WTC11 (cell line): ENCODE results near the gene ZNF423. TPM values are rescaled to one million over a fixed set of nuclear protein-coding genes. Genes with fewer than 3 reads are reported as not detected.
A peak's percentile ranks its signal among the peaks of the same experiment; 100 is the strongest.

ENCODE experiments used
- ATAC-seq: fragments of 200-7000 bp; cut with Tn5 transposase; 2 replicates; pipeline ENCODE4 v1.10.0; 2021; ENCODE audit warnings: mild to moderate bottlenecking, moderate library complexity
- CTCF ChIA-PET: fragments of 300-600 bp; sonication (Branson Sonifier 250); formaldehyde crosslinking; loops from one replicate; lab custom pipeline; 2021; ENCODE audit warnings: antibody characterized with exemption; lab: Charles Lee
- POLR2A ChIA-PET: fragments of 350-600 bp; sonication (Branson Sonifier 250); formaldehyde crosslinking; loops from one replicate; lab custom pipeline; 2021; ENCODE audit warnings: antibody characterized with exemption; lab: Charles Lee
- DNase-seq: peaks from one replicate; pipeline ENCODE4 v3.0.0; 2021; ENCODE audit warnings: low spot score
- H3K27ac Mint-ChIP-seq: 2 replicates; pipeline ENCODE4 v1.8.0; 2021; ENCODE audit warnings: mixed read lengths
- H3K27me3 Mint-ChIP-seq: 2 replicates; pipeline ENCODE4 v1.8.0; 2021; ENCODE audit warnings: low read depth, mild to moderate bottlenecking, moderate library complexity, mixed read lengths
- H3K36me3 Mint-ChIP-seq: 2 replicates; pipeline ENCODE4 v1.8.0; 2021; ENCODE audit warnings: mixed read lengths
- H3K4me1 Mint-ChIP-seq: 2 replicates; pipeline ENCODE4 v1.8.0; 2022; ENCODE audit warnings: mixed read lengths
- H3K4me3 Mint-ChIP-seq: 2 replicates; pipeline ENCODE4 v1.8.0; 2021; ENCODE audit warnings: mild to moderate bottlenecking, moderate library complexity, mixed read lengths
- H3K9me3 Mint-ChIP-seq: 2 replicates; pipeline ENCODE4 v1.8.0; 2021; ENCODE audit warnings: mixed read lengths
- CBFB ChIP-seq: sonication (generic); formaldehyde crosslinking; IDR thresholded peaks from 2 replicates; pipeline ENCODE4 v1.8.1; 2022; ENCODE audit warnings: mild to moderate bottlenecking, low read depth, missing genetic modification reagents
- CDX4 ChIP-seq: fragments of 250-450 bp; sonication (Bioruptor Pico); IDR thresholded peaks from 2 replicates; pipeline ENCODE4 v1.9.0; 2021; ENCODE audit warnings: moderate library complexity, mild to moderate bottlenecking, inconsistent platforms, borderline replicate concordance
- E2F1 ChIP-seq: sonication (generic); formaldehyde crosslinking; IDR thresholded peaks from 2 replicates; pipeline ENCODE4 v1.8.0; 2022; ENCODE audit warnings: mild to moderate bottlenecking, missing genetic modification reagents
- ELF4 ChIP-seq: sonication (generic); formaldehyde crosslinking; IDR thresholded peaks from 2 replicates; pipeline ENCODE4 v1.8.1; 2022; ENCODE audit warnings: low read depth, mild to moderate bottlenecking, moderate library complexity, missing genetic modification reagents
- EMX1 ChIP-seq: fragments of 250-450 bp; sonication (Bioruptor Pico); IDR thresholded peaks from 2 replicates; pipeline ENCODE4 v1.8.0; 2021; ENCODE audit warnings: mild to moderate bottlenecking
- ERG ChIP-seq: fragments of 250-450 bp; sonication (Bioruptor Pico); IDR thresholded peaks from 2 replicates; pipeline ENCODE4 v1.8.0; 2021; ENCODE audit warnings: mild to moderate bottlenecking
- ETV6 ChIP-seq: sonication (generic); formaldehyde crosslinking; IDR thresholded peaks from 2 replicates; pipeline ENCODE4 v1.8.1; 2022; ENCODE audit warnings: mild to moderate bottlenecking, missing genetic modification reagents
- JAZF1 ChIP-seq: fragments of 250-450 bp; sonication (Bioruptor Pico); IDR thresholded peaks from 2 replicates; pipeline ENCODE4 v1.9.0; 2021; ENCODE audit warnings: moderate library complexity, mild to moderate bottlenecking, inconsistent platforms
- JUN ChIP-seq: sonication (generic); formaldehyde crosslinking; IDR thresholded peaks from 2 replicates; pipeline ENCODE4 v1.8.0; 2023; ENCODE audit warnings: mild to moderate bottlenecking, missing genetic modification reagents
- NR3C1 ChIP-seq: sonication (generic); formaldehyde crosslinking; conservative IDR thresholded peaks from 2 replicates; pipeline ENCODE4 v1.8.1; 2023; ENCODE audit warnings: low read depth, mild to moderate bottlenecking, missing genetic modification reagents
- USF2 ChIP-seq: sonication (generic); formaldehyde crosslinking; IDR thresholded peaks from 2 replicates; pipeline ENCODE4 v1.8.1; 2023; ENCODE audit warnings: mild to moderate bottlenecking, missing genetic modification reagents, moderate library complexity
- ZNF121 ChIP-seq: sonication (generic); formaldehyde crosslinking; IDR thresholded peaks from 2 replicates; pipeline ENCODE4 v1.8.0; 2023; ENCODE audit warnings: missing genetic modification reagents
- ZNF532 ChIP-seq: fragments of 250-450 bp; sonication (Bioruptor Pico); IDR thresholded peaks from 2 replicates; pipeline ENCODE4 v1.9.0; 2021; ENCODE audit warnings: mild to moderate bottlenecking, borderline replicate concordance
- total RNA-seq: library from RNA; stranded (reverse); gene quantifications from 3 replicates; pipeline ENCODE4 v1.2.3, GENCODE V29; 2021
- TF ChIP-seq, protein P1 (sequence below): sonication (generic); formaldehyde crosslinking; conservative IDR thresholded peaks from 2 replicates; pipeline ENCODE4 v1.8.1; 2023; ENCODE audit warnings: mild to moderate bottlenecking, low read depth, missing genetic modification reagents, moderate library complexity
- TF ChIP-seq, protein P2 (sequence below): sonication (generic); formaldehyde crosslinking; IDR thresholded peaks from 2 replicates; pipeline ENCODE4 v1.8.0; 2022; ENCODE audit warnings: mild to moderate bottlenecking, missing genetic modification reagents
- TF ChIP-seq, protein P3 (sequence below): sonication (generic); formaldehyde crosslinking; IDR thresholded peaks from 2 replicates; pipeline ENCODE4 v1.8.1; 2023; ENCODE audit warnings: mild to moderate bottlenecking, moderate library complexity, missing genetic modification reagents

The ZNF423 gene
- total RNA-seq, 1 experiment from 2014 or later, result 38.8 TPM

- CTCF ChIA-PET, result no interaction called here
- Mint-ChIP-seq H3K27ac (no peak overlapping the region), H3K36me3 (no peaks in the 10 kb centered on the region), H3K4me3 (no peak overlapping the region), H3K27me3 (no peaks in the 10 kb centered on the region), H3K9me3 (no peaks in the 10 kb centered on the region), H3K4me1 (peaks cover 51% of the 10 kb centered on the region)
- peak; percentile 67 for DNase-seq
- TF ChIP-seq CDX4 (CRISPR knock-in tag) (no peak), EMX1 (CRISPR knock-in tag) (no peak), ZNF532 (CRISPR knock-in tag) (no peak), ERG (CRISPR knock-in tag) (no peak), ZNF121 (CRISPR knock-in tag) (peak; percentile 64; the same call in 1 of the 2 replicates), ETV6 (0 out of 2 replicates have a peak, but pooled peaks have one; percentile 16), ELF4 (CRISPR knock-in tag) (no peak), USF2 (CRISPR knock-in tag) (no peak), CBFB (no peak), E2F1 (CRISPR knock-in tag) (no peak), JAZF1 (no peak), JUN (CRISPR knock-in tag) (no peak), NR3C1 (CRISPR knock-in tag) (no peak)
- TF ChIP-seq, protein P1, sequence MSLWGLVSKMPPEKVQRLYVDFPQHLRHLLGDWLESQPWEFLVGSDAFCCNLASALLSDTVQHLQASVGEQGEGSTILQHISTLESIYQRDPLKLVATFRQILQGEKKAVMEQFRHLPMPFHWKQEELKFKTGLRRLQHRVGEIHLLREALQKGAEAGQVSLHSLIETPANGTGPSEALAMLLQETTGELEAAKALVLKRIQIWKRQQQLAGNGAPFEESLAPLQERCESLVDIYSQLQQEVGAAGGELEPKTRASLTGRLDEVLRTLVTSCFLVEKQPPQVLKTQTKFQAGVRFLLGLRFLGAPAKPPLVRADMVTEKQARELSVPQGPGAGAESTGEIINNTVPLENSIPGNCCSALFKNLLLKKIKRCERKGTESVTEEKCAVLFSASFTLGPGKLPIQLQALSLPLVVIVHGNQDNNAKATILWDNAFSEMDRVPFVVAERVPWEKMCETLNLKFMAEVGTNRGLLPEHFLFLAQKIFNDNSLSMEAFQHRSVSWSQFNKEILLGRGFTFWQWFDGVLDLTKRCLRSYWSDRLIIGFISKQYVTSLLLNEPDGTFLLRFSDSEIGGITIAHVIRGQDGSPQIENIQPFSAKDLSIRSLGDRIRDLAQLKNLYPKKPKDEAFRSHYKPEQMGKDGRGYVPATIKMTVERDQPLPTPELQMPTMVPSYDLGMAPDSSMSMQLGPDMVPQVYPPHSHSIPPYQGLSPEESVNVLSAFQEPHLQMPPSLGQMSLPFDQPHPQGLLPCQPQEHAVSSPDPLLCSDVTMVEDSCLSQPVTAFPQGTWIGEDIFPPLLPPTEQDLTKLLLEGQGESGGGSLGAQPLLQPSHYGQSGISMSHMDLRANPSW, result no peak
- TF ChIP-seq, protein P2, sequence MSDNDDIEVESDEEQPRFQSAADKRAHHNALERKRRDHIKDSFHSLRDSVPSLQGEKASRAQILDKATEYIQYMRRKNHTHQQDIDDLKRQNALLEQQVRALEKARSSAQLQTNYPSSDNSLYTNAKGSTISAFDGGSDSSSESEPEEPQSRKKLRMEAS (CRISPR knock-in tag), result peak; percentile 14; the same call in 1 of the 2 replicates
- TF ChIP-seq, protein P3, sequence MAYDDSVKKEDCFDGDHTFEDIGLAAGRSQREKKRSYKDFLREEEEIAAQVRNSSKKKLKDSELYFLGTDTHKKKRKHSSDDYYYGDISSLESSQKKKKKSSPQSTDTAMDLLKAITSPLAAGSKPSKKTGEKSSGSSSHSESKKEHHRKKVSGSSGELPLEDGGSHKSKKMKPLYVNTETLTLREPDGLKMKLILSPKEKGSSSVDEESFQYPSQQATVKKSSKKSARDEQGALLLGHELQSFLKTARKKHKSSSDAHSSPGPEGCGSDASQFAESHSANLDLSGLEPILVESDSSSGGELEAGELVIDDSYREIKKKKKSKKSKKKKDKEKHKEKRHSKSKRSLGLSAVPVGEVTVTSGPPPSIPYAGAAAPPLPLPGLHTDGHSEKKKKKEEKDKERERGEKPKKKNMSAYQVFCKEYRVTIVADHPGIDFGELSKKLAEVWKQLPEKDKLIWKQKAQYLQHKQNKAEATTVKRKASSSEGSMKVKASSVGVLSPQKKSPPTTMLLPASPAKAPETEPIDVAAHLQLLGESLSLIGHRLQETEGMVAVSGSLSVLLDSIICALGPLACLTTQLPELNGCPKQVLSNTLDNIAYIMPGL (CRISPR knock-in tag), result peak; percentile 37; the same call in 1 of the 2 replicates
- POLR2A ChIA-PET, result no interaction called here
- peak; percentile 84 for ATAC-seq
Observed at GRCh38 chr16:49441366-49441780, 414.5 kb downstream of the ZNF423 start.
